HCT116 (cell line): ENCODE results near the gene EPHA6.

Experiments
- CTCF ChIP-seq, 3 experiments: fragments of 200-600 bp in 1 of 3; sonication (generic) in 1 of 3; IDR thresholded peaks in 2 of 3; conservative IDR thresholded peaks in 1 of 3; 2 replicates each; pipeline ENCODE4 v1.5.1; 2012 to 2017; ENCODE audit warnings: low read depth in 2 of 3, low read length in 2 of 3, antibody characterized with exemption in 1 of 3, borderline replicate concordance in 1 of 3, control low read depth in 1 of 3, mild to moderate bottlenecking in 1 of 3, mixed read lengths in 1 of 3, mixed run types in 1 of 3, moderate library complexity in 1 of 3; ENCODE audit not compliant: insufficient read depth in 1 of 3
- EZH2 ChIP-seq: fragments of 200-600 bp; sonication (generic); IDR thresholded peaks from 2 replicates; pipeline ENCODE4 v1.6.1; 2017; ENCODE audit warnings: antibody characterized with exemption, mixed run types
- EZH2phosphoT487 ChIP-seq: fragments of 200-600 bp; IDR thresholded peaks from 2 replicates; pipeline ENCODE4 v1.6.1; 2018; ENCODE audit warnings: antibody characterized with exemption, borderline replicate concordance
- JUND ChIP-seq: IDR thresholded peaks from 2 replicates; pipeline ENCODE4 v1.6.1; 2012
- MAX ChIP-seq: IDR thresholded peaks from 2 replicates; pipeline ENCODE4 v1.6.1; 2012
- POLR2A ChIP-seq: IDR thresholded peaks from 2 replicates; pipeline ENCODE4 v1.7.0; 2011; ENCODE audit warnings: borderline replicate concordance; ENCODE audit not compliant: insufficient read depth, insufficient read length; ENCODE audit errors: extremely low read depth
- POLR2AphosphoS5 ChIP-seq: IDR thresholded peaks from 2 replicates; pipeline ENCODE4 v1.6.1; 2011; ENCODE audit warnings: mild to moderate bottlenecking, low read depth, low read length, moderate library complexity
- REST ChIP-seq: IDR thresholded peaks from 2 replicates; pipeline ENCODE4 v1.6.1; 2012; ENCODE audit warnings: low read depth
- ZBTB33 ChIP-seq: IDR thresholded peaks from 2 replicates; pipeline ENCODE4 v1.6.1; 2011; ENCODE audit warnings: mild to moderate bottlenecking, low read length, moderate library complexity; ENCODE audit not compliant: insufficient replicate concordance; ENCODE audit errors: extremely low read depth
- ZNF274 ChIP-seq: fragments of 200-500 bp; sonication (Bioruptor generic); IDR thresholded peaks from 2 replicates; pipeline ENCODE4 v1.6.1; 2014; ENCODE audit warnings: mild to moderate bottlenecking, low read depth, low read length, inconsistent platforms

GRCh38 chr3:97230486-97230885 lies 416.1 kb downstream of the EPHA6 start:
- TF ChIP-seq ZBTB33 (no peak), EZH2phosphoT487 (no peak), CTCF (IDR thresholded peaks at IDR 0.05 in 2 of 3, conservative IDR thresholded peaks at IDR 0.05 in 1 of 3; ENCODE audit: borderline replicate concordance in 1 of 3, insufficient read depth in 1 of 3, low read depth in 2 of 3, low read length in 2 of 3) (no peak), POLR2A (no peak), REST (no peak), ZNF274 (no peak), JUND (no peak), MAX (no peak), EZH2 (no peak), POLR2AphosphoS5 (no peak)
